WERI-Rb-1 (cell line): ENCODE measurements around the gene PRXL2A.
"Not testable (repeated sequence)": the region's sequence is repeated elsewhere in the genome, so short reads cannot be mapped to it uniquely, and the experiment has no call there.

Experiments
- DNase-seq: peaks from one replicate; pipeline ENCODE4 v3.0.0-alpha.2; 2020
- H3K27ac ChIP-seq: fragments of 250-450 bp; sonication (Bioruptor Pico); 2 replicates; pipeline ENCODE4 v1.5.1; 2020; ENCODE audit warnings: mild to moderate bottlenecking, moderate library complexity
- H3K27me3 ChIP-seq: fragments of 250-450 bp; sonication (Bioruptor Pico); 2 replicates; pipeline ENCODE4 v1.5.1; 2021; ENCODE audit warnings: mild to moderate bottlenecking, low read depth, moderate library complexity; ENCODE audit not compliant: insufficient read depth, severe bottlenecking
- H3K36me3 ChIP-seq: fragments of 250-450 bp; sonication (Bioruptor Pico); 2 replicates; pipeline ENCODE4 v1.5.1; 2020; ENCODE audit warnings: mild to moderate bottlenecking, moderate library complexity
- H3K4me3 ChIP-seq: 2 replicates; pipeline ENCODE4 v1.5.1; 2011; ENCODE audit warnings: low read depth, mild to moderate bottlenecking, control low read depth, low read length
- H3K9me3 ChIP-seq: fragments of 250-450 bp; sonication (Bioruptor Pico); 2 replicates; pipeline ENCODE4 v1.5.1; 2021; ENCODE audit warnings: mild to moderate bottlenecking, moderate library complexity; ENCODE audit not compliant: severe bottlenecking
- TF ChIP-seq, protein P1 (sequence below): IDR thresholded peaks from 2 replicates; pipeline ENCODE4 v1.5.1; 2011; ENCODE audit warnings: low read depth, mild to moderate bottlenecking, control low read depth, inconsistent platforms, low read length

PRXL2A gene

DNA sequence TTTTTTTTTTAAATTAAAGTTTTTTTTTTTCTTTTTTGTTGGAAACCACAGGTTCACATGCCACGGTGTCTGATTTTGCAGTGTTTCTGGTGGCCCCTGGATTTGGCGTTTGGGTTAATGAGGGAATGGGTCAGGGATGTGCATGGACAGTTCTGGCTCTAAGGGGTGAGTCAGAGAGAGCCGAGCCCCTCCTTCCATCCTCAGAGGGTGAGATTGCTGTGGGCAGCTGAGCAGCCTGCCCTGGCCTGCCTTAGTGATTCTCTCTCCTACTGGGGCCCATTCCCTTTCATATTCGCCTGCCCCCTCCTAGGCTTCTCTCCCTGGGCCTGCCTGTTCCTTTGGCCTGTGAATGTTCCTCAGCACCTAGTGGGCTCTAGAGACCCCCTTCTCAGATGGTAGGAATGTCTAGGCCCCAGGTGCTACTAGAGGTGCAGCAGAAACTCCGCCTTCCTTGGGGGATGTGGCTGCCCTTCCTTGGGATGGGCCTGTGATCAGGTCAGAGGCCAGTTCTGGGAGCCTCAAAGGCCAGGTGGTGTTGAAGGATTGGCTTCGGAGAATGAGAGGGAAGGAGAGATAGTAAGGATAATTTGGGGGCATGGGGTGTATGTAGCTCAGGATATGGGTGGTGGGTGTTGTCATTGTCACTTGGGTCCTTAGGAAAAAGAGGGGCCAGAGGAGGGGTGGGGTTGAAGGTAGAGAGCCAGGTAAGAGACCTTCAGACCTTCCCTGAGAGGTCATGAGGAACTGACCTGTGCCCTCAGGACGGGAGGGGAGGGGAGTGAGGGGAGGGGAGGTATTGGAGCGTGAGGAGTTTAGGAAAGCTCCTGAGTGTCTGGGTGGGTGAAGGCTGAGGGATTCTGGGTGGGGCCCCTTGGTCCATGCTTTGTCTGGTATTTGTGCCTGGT lies 65.6 kb downstream of the PRXL2A start:
- peaks cover 31% of the 10 kb centered on the region for H3K36me3 ChIP-seq
- H3K4me3 ChIP-seq, result no peak overlapping the region
- no peak for DNase-seq
- TF ChIP-seq, protein P1, sequence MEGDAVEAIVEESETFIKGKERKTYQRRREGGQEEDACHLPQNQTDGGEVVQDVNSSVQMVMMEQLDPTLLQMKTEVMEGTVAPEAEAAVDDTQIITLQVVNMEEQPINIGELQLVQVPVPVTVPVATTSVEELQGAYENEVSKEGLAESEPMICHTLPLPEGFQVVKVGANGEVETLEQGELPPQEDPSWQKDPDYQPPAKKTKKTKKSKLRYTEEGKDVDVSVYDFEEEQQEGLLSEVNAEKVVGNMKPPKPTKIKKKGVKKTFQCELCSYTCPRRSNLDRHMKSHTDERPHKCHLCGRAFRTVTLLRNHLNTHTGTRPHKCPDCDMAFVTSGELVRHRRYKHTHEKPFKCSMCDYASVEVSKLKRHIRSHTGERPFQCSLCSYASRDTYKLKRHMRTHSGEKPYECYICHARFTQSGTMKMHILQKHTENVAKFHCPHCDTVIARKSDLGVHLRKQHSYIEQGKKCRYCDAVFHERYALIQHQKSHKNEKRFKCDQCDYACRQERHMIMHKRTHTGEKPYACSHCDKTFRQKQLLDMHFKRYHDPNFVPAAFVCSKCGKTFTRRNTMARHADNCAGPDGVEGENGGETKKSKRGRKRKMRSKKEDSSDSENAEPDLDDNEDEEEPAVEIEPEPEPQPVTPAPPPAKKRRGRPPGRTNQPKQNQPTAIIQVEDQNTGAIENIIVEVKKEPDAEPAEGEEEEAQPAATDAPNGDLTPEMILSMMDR, result no peak
- no peak overlapping the region for H3K27ac ChIP-seq
- H3K9me3 ChIP-seq, result no peaks in the 10 kb centered on the region
- H3K27me3 ChIP-seq, result no peaks in the 10 kb centered on the region

DNA sequence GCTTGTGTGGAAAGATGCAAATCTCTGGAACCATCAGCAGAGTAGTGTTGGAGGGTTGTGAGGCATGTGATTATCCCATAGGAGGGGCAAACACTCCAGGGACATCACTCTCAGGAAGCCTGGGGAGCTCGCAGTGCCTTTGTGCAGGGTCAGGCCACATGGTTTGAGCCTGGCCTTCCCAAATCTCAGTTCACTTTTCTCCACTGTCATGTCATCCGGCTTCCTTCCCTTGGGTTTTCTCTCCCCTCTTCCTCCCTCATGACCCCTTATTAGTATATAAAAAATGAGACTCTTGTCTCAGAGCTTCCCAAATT lies 66.2 kb downstream of the PRXL2A start:
- Histone ChIP-seq H3K4me3 (no peak overlapping the region), H3K27ac (no peak overlapping the region), H3K27me3 (no peaks in the 10 kb centered on the region), H3K9me3 (no peaks in the 10 kb centered on the region), H3K36me3 (peaks cover 27% of the 10 kb centered on the region)
- no peak for DNase-seq
- TF ChIP-seq, protein P1, result no peak

DNA sequence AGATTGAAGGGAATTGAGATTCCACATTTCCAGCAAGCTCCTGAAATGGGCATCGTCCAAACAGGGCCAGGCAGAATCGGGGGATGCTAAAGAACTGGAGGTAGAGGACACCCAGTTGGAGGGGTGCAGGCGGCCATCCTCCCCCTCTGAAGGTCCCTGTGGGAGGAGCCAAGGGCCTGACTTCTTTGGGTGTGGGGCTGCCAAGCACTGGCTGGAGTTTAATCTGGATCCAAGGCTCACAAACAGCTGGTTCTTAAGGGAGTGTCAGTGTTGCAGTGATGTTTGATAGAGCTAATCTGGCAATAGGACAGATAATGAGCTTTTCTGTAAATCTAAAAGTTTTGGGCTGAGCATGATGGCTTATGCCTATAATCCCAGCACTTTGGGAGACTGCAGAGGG lies 66.6 kb downstream of the PRXL2A start:
- Histone ChIP-seq H3K27me3 (no peaks in the 10 kb centered on the region), H3K36me3 (peaks cover 24% of the 10 kb centered on the region), H3K9me3 (no peaks in the 10 kb centered on the region), H3K27ac (no peak overlapping the region), H3K4me3 (no peak overlapping the region)
- peak; percentile 26 for DNase-seq
- TF ChIP-seq, protein P1, result no peak

DNA sequence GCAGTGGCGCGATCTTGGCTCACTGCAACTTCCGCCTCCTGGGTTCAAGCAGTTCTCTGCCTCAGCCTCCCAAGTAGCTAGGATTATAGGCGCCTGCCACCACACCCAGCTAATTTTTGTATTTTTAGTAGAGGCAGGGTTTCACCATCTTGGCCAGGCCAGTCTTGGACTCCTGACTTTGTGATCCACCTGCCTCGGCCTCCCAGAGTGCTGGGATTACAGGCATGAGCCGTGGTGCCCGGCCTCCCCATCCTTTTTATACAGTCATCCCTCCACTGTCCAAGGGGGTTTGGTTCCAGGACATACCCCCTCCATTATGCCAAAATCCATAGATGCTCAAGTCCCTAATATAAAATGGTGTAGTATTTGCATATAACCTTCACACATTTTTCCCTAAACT lies 67.3 kb downstream of the PRXL2A start:
- H3K36me3 ChIP-seq, result peaks cover 17% of the 10 kb centered on the region
- not testable (repeated sequence) for H3K4me3 ChIP-seq, H3K9me3 ChIP-seq, H3K27me3 ChIP-seq, H3K27ac ChIP-seq, DNase-seq

DNA sequence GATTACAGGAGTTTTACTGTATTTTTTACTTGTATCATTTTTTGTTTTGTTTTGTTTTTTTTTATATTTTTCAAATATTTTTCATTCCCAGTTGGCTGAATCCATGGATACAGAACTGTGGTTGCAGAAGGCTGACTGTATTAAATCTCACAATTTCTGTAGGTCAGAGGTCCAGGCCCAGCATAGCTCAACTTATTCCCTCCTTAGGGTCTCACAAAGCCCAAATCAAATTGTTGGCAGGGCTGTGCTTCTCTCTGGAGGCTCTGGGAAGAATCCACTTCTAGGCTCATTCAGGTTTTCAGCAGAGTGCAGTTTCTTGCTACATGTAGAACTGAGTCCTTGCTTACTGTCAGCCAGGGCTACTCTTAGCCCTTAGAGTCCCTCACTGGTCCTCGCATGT lies 68.3 kb downstream of the PRXL2A start:
- no peak overlapping the region for H3K4me3 ChIP-seq
- no peaks in the 10 kb centered on the region for H3K9me3 ChIP-seq
- TF ChIP-seq, protein P1, result no peak
- DNase-seq, result no peak
- no peaks in the 10 kb centered on the region for H3K27me3 ChIP-seq
- H3K27ac ChIP-seq, result no peak overlapping the region
- H3K36me3 ChIP-seq, result peaks cover 10% of the 10 kb centered on the region

DNA sequence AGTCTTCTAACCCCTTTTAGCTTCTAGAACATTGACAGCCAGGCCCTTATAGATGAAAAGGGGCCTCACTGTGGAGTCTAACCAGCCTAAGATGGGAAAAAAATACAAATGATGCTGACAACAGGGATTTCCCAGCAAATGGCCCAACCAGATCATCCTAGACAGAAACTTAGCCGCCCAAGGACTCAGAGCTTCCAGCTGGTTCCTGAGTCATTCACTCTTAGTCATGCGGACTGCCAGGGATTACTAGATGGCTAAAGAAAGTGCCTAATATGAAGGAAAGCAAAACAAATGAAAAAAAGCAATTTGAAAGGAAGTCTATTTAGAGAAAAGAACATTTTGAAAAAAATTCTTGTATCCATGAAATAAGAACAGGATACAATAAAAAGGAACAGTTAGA lies 69.5 kb downstream of the PRXL2A start:
- TF ChIP-seq, protein P1, result no peak
- Histone ChIP-seq H3K36me3 (peaks cover 5% of the 10 kb centered on the region), H3K27ac (no peak overlapping the region), H3K9me3 (no peaks in the 10 kb centered on the region), H3K27me3 (no peaks in the 10 kb centered on the region), H3K4me3 (no peak overlapping the region)
- no peak for DNase-seq

DNA sequence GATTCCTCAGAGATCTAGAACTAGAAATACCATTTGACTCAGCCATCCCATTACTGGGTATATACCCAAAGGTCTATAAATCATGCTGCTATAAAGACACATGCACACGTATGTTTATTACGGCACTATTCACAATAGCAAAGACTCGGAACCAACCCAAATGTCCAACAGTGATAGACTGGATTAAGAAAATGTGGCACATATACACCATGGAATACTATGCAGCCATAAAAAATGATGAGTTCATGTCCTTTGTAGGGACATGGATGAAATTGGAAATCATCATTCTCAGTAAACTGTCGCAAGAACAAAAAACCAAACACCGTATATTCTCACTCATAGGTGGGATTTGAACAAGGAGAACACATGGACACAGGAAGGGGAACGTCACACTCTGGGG lies 72.0 kb downstream of the PRXL2A start:
- H3K27ac ChIP-seq, H3K4me3 ChIP-seq: not testable (repeated sequence)

More for the DNA sequence above, 72.0 kb downstream of the PRXL2A start:
- not testable (repeated sequence) for DNase-seq, H3K27me3 ChIP-seq, H3K36me3 ChIP-seq, H3K9me3 ChIP-seq
